Mucosa of rectum (tissue), 2 donors: ENCODE results near the gene SERPINB1.

Experiments
- H3K27ac ChIP-seq, 2 donors: one replicate each; pipeline ENCODE4 v1.7.0; 2013; ENCODE audit warnings: inconsistent platforms in 2 of 2, low read depth in 2 of 2, low read length in 2 of 2
- H3K27me3 ChIP-seq, 2 donors: one replicate each; pipeline ENCODE4 v1.7.0; 2013; ENCODE audit warnings: low read length in 2 of 2; ENCODE audit not compliant: control insufficient read depth in 2 of 2, insufficient read depth in 2 of 2
- H3K36me3 ChIP-seq, 2 donors: one replicate each; pipeline ENCODE4 v1.7.0; 2013; ENCODE audit warnings: low read length in 2 of 2; ENCODE audit not compliant: control insufficient read depth in 2 of 2, insufficient read depth in 2 of 2
- H3K4me1 ChIP-seq, 2 donors: one replicate each; pipeline ENCODE4 v1.7.0; 2013; ENCODE audit warnings: low read length in 2 of 2, mild to moderate bottlenecking in 1 of 2; ENCODE audit not compliant: control insufficient read depth in 2 of 2, insufficient read depth in 2 of 2
- H3K4me3 ChIP-seq, 2 donors: one replicate each; pipeline ENCODE4 v1.7.0; 2013; ENCODE audit warnings: low read length in 2 of 2
- H3K9ac ChIP-seq, 2 donors: one replicate each; pipeline ENCODE4 v1.7.0; 2013; ENCODE audit warnings: low read length in 2 of 2, low read depth in 1 of 2, mild to moderate bottlenecking in 1 of 2
- H3K9me3 ChIP-seq, 2 donors: one replicate each; pipeline ENCODE4 v1.7.0; 2013; ENCODE audit warnings: low read length in 2 of 2; ENCODE audit not compliant: control insufficient read depth in 2 of 2
- donor health status: healthy.
- donor health status: Normal muscosa, but diverticular disease.

The SERPINB1 gene

GRCh38 chr6:2820415-2820814 is 21.2 kb downstream of the SERPINB1 start:
- peaks cover 0 to 6% of the 10 kb centered on the region in 2 donors for H3K9me3 ChIP-seq
- H3K4me3 ChIP-seq: no peak overlapping the region
- H3K27me3 ChIP-seq: no peaks in the 10 kb centered on the region
- no peak overlapping the region for H3K9ac ChIP-seq
- peak overlapping the region in 1 of 2 donors; percentile 23 for H3K27ac ChIP-seq
- H3K36me3 ChIP-seq: no peaks in the 10 kb centered on the region
- peaks cover 18 to 40% of the 10 kb centered on the region in 2 donors for H3K4me1 ChIP-seq

GRCh38 chr6:2819978-2820377 is 21.7 kb downstream of the SERPINB1 start:
- H3K4me1 ChIP-seq: peaks cover 18 to 40% of the 10 kb centered on the region in 2 donors
- H3K4me3 ChIP-seq: no peak overlapping the region
- H3K27me3 ChIP-seq: no peaks in the 10 kb centered on the region
- H3K9me3 ChIP-seq: peaks cover 0 to 6% of the 10 kb centered on the region in 2 donors
- no peak overlapping the region for H3K9ac ChIP-seq
- no peaks in the 10 kb centered on the region for H3K36me3 ChIP-seq
- peak overlapping the region in 1 of 2 donors; percentile 23 for H3K27ac ChIP-seq

GRCh38 chr6:2819115-2819514 is 22.5 kb downstream of the SERPINB1 start:
- peak overlapping the region; percentile 7 to 80 for H3K27ac ChIP-seq
- no peak overlapping the region for H3K4me3 ChIP-seq
- H3K4me1 ChIP-seq: peaks cover 18 to 37% of the 10 kb centered on the region in 2 donors

GRCh38 chr6:2818593-2818992 is 23.1 kb downstream of the SERPINB1 start:
- no peaks in the 10 kb centered on the region for H3K27me3 ChIP-seq
- peaks cover 0 to 6% of the 10 kb centered on the region in 2 donors for H3K9me3 ChIP-seq
- no peaks in the 10 kb centered on the region for H3K36me3 ChIP-seq
- peaks cover 16 to 34% of the 10 kb centered on the region in 2 donors for H3K4me1 ChIP-seq
- peak overlapping the region in 1 of 2 donors; percentile 42 for H3K9ac ChIP-seq
- H3K4me3 ChIP-seq: peak overlapping the region; percentile 10 to 27
- H3K27ac ChIP-seq: peak overlapping the region; percentile 65 to 80

More at GRCh38 chr6:2819115-2819514, 22.5 kb downstream of the SERPINB1 start:
- Histone ChIP-seq H3K27me3 (no peaks in the 10 kb centered on the region), H3K36me3 (no peaks in the 10 kb centered on the region), H3K9me3 (peaks cover 0 to 6% of the 10 kb centered on the region in 2 donors), H3K9ac (no peak overlapping the region)

- peaks cover 12 to 31% of the 10 kb centered on the region in 2 donors for H3K4me1 ChIP-seq
- peak overlapping the region; percentile 65 to 80 for H3K27ac ChIP-seq
- no peaks in the 10 kb centered on the region for H3K27me3 ChIP-seq
- no peaks in the 10 kb centered on the region for H3K36me3 ChIP-seq
- peak overlapping the region in 1 of 2 donors; percentile 42 for H3K9ac ChIP-seq
- H3K9me3 ChIP-seq: peaks cover 0 to 6% of the 10 kb centered on the region in 2 donors
- peak overlapping the region; percentile 10 to 27 for H3K4me3 ChIP-seq
Measured at GRCh38 chr6:2817903-2818443, 23.7 kb downstream of the SERPINB1 start.

GRCh38 chr6:2816158-2816557 is 25.5 kb downstream of the SERPINB1 start:
- Histone ChIP-seq H3K9me3 (peaks cover 0 to 6% of the 10 kb centered on the region in 2 donors), H3K9ac (no peak overlapping the region), H3K27ac (no peak overlapping the region), H3K27me3 (no peaks in the 10 kb centered on the region), H3K36me3 (no peaks in the 10 kb centered on the region), H3K4me1 (peaks cover 12 to 23% of the 10 kb centered on the region in 2 donors), H3K4me3 (no peak overlapping the region)

- no peak overlapping the region for H3K4me3 ChIP-seq
- peaks cover 0 to 6% of the 10 kb centered on the region in 2 donors for H3K9me3 ChIP-seq
- peaks cover 11 to 19% of the 10 kb centered on the region in 2 donors for H3K4me1 ChIP-seq
- H3K9ac ChIP-seq: no peak overlapping the region
- no peak overlapping the region for H3K27ac ChIP-seq
- no peaks in the 10 kb centered on the region for H3K36me3 ChIP-seq
- H3K27me3 ChIP-seq: no peaks in the 10 kb centered on the region
Measured at GRCh38 chr6:2812695-2813094, 29.0 kb downstream of the SERPINB1 start.

GRCh38 chr6:2810092-2810671 is 31.5 kb downstream of the SERPINB1 start:
- H3K4me3 ChIP-seq: no peak overlapping the region

GRCh38 chr6:2809015-2809414 is 32.6 kb downstream of the SERPINB1 start:
- Histone ChIP-seq H3K4me1 (peaks cover 8 to 13% of the 10 kb centered on the region in 2 donors), H3K36me3 (no peaks in the 10 kb centered on the region), H3K9ac (no peak overlapping the region), H3K27me3 (no peaks in the 10 kb centered on the region), H3K27ac (no peak overlapping the region), H3K4me3 (no peak overlapping the region), H3K9me3 (no peaks in the 10 kb centered on the region)

More at GRCh38 chr6:2810092-2810671, 31.5 kb downstream of the SERPINB1 start:
- Histone ChIP-seq H3K4me1 (peaks cover 8 to 13% of the 10 kb centered on the region in 2 donors), H3K9ac (no peak overlapping the region), H3K27ac (peak overlapping the region; percentile 72 to 79), H3K9me3 (no peaks in the 10 kb centered on the region), H3K27me3 (no peaks in the 10 kb centered on the region), H3K36me3 (no peaks in the 10 kb centered on the region)

- Histone ChIP-seq H3K4me3 (no peak overlapping the region), H3K36me3 (no peaks in the 10 kb centered on the region), H3K9me3 (no peaks in the 10 kb centered on the region), H3K4me1 (peaks cover 8 to 13% of the 10 kb centered on the region in 2 donors), H3K9ac (no peak overlapping the region), H3K27me3 (no peaks in the 10 kb centered on the region), H3K27ac (no peak overlapping the region)
Measured at GRCh38 chr6:2807342-2808090, 34.1 kb downstream of the SERPINB1 start.
